HEK293 (cell line): ENCODE results near the gene PDE3A.

Source experiments
- MYNN ChIP-seq: fragments of 450-650 bp; formaldehyde crosslinking; IDR thresholded peaks from 2 replicates; pipeline ENCODE4 v1.5.1; 2016; ENCODE audit warnings: missing biosample characterization, missing genetic modification characterization, borderline replicate concordance
- TF ChIP-seq, protein P1 (sequence below): fragments of 450-650 bp; formaldehyde crosslinking; IDR thresholded peaks from 2 replicates; pipeline ENCODE4 v1.5.1; 2016; ENCODE audit warnings: missing biosample characterization, missing genetic modification characterization
- TF ChIP-seq, protein P2 (sequence below): fragments of 450-650 bp; formaldehyde crosslinking; IDR thresholded peaks from 2 replicates; pipeline ENCODE4 v1.5.1; 2017; ENCODE audit warnings: missing biosample characterization, mild to moderate bottlenecking, missing genetic modification characterization, moderate library complexity
- TF ChIP-seq, protein P3 (sequence below): fragments of 450-650 bp; IDR thresholded peaks from 2 replicates; pipeline ENCODE4 v1.5.1; 2018; ENCODE audit warnings: missing biosample characterization, missing genetic modification characterization

DNA sequence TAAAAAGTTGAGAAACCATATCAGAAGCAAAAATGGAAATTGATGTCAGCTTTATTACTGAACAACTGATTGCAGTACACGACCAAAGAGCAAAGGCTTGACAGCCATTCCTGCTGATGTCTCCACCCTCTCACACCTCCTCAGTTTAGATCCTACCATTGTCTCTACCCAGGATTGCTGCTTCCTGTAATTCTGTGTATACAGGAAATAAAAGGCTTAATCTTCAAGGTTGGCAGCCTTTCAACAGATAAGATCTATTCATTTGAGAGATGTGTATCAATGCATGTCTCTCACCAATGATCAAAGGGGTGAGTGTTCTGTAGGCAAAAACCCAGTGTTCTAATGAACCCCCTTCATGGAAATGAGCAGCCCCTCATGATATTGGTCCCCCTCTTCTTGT is 353.8 kb downstream of the PDE3A start:
- TF ChIP-seq, protein P1, sequence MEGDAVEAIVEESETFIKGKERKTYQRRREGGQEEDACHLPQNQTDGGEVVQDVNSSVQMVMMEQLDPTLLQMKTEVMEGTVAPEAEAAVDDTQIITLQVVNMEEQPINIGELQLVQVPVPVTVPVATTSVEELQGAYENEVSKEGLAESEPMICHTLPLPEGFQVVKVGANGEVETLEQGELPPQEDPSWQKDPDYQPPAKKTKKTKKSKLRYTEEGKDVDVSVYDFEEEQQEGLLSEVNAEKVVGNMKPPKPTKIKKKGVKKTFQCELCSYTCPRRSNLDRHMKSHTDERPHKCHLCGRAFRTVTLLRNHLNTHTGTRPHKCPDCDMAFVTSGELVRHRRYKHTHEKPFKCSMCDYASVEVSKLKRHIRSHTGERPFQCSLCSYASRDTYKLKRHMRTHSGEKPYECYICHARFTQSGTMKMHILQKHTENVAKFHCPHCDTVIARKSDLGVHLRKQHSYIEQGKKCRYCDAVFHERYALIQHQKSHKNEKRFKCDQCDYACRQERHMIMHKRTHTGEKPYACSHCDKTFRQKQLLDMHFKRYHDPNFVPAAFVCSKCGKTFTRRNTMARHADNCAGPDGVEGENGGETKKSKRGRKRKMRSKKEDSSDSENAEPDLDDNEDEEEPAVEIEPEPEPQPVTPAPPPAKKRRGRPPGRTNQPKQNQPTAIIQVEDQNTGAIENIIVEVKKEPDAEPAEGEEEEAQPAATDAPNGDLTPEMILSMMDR, result no peak
- TF ChIP-seq, protein P2, sequence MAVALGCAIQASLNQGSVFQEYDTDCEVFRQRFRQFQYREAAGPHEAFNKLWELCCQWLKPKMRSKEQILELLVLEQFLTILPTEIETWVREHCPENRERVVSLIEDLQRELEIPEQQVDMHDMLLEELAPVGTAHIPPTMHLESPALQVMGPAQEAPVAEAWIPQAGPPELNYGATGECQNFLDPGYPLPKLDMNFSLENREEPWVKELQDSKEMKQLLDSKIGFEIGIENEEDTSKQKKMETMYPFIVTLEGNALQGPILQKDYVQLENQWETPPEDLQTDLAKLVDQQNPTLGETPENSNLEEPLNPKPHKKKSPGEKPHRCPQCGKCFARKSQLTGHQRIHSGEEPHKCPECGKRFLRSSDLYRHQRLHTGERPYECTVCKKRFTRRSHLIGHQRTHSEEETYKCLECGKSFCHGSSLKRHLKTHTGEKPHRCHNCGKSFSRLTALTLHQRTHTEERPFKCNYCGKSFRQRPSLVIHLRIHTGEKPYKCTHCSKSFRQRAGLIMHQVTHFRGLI (tag by site-specific recombination), result no peak
- TF ChIP-seq MYNN (tag by site-specific recombination), result no peak
- TF ChIP-seq, protein P3, sequence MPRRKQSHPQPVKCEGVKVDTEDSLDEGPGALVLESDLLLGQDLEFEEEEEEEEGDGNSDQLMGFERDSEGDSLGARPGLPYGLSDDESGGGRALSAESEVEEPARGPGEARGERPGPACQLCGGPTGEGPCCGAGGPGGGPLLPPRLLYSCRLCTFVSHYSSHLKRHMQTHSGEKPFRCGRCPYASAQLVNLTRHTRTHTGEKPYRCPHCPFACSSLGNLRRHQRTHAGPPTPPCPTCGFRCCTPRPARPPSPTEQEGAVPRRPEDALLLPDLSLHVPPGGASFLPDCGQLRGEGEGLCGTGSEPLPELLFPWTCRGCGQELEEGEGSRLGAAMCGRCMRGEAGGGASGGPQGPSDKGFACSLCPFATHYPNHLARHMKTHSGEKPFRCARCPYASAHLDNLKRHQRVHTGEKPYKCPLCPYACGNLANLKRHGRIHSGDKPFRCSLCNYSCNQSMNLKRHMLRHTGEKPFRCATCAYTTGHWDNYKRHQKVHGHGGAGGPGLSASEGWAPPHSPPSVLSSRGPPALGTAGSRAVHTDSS (tag by site-specific recombination), result no peak
